GM21447 (cell line): ENCODE data around the gene EPHB1.
"Not testable (repeated sequence)": the region's sequence is repeated elsewhere in the genome, so short reads cannot be mapped to it uniquely, and the experiment has no call there.

Experiments used
- ATAC-seq: cut with Tn5 transposase; IDR thresholded peaks from one replicate; pipeline ENCODE4 v1.9.1; 2021; ENCODE audit not compliant: unreplicated experiment

EPHB1 gene

GRCh38 chr3:135233476-135233875 lies 438.4 kb downstream of the EPHB1 start:
- not testable (repeated sequence) for ATAC-seq

- ATAC-seq: no peak
Measured at GRCh38 chr3:135235541-135235940, 440.5 kb downstream of the EPHB1 start.

GRCh38 chr3:135237371-135238143 lies 442.5 kb downstream of the EPHB1 start:
- no peak for ATAC-seq

GRCh38 chr3:135238236-135238830 lies 443.3 kb downstream of the EPHB1 start:
- ATAC-seq: no peak

GRCh38 chr3:135238871-135239614 lies 444.0 kb downstream of the EPHB1 start:
- no peak for ATAC-seq

- no peak for ATAC-seq
Measured at GRCh38 chr3:135239615-135239884, 444.5 kb downstream of the EPHB1 start.

- ATAC-seq: no peak
Measured at GRCh38 chr3:135240426-135240825, 445.4 kb downstream of the EPHB1 start.

GRCh38 chr3:135242285-135242684 lies 447.2 kb downstream of the EPHB1 start:
- no peak for ATAC-seq

GRCh38 chr3:135243616-135244015 lies 448.6 kb downstream of the EPHB1 start:
- ATAC-seq: no peak

- ATAC-seq: no peak
Measured at GRCh38 chr3:135246027-135246426, 451.0 kb downstream of the EPHB1 start.

- ATAC-seq: no peak
Measured at GRCh38 chr3:135248213-135248612, 453.2 kb downstream of the EPHB1 start.

- no peak for ATAC-seq
Measured at GRCh38 chr3:135249186-135249585, 454.1 kb downstream of the EPHB1 start.

GRCh38 chr3:135258916-135259315 lies 463.9 kb downstream of the EPHB1 start:
- ATAC-seq: no peak

GRCh38 chr3:135260025-135260424 lies 465.0 kb downstream of the EPHB1 start:
- no peak for ATAC-seq

GRCh38 chr3:135261214-135261775 lies 466.2 kb downstream of the EPHB1 start:
- no peak for ATAC-seq

GRCh38 chr3:135261916-135262315 lies 466.9 kb downstream of the EPHB1 start:
- no peak for ATAC-seq

GRCh38 chr3:135262441-135262840 lies 467.4 kb downstream of the EPHB1 start:
- no peak for ATAC-seq

GRCh38 chr3:135263331-135263730 lies 468.3 kb downstream of the EPHB1 start:
- no peak for ATAC-seq

GRCh38 chr3:135267487-135267886 lies 472.4 kb downstream of the EPHB1 start:
- ATAC-seq: no peak

- no peak for ATAC-seq
Measured at GRCh38 chr3:135268941-135269532, 474.0 kb downstream of the EPHB1 start.

GRCh38 chr3:135271177-135272025 lies 476.3 kb downstream of the EPHB1 start:
- no peak for ATAC-seq
